Endodermal cell (in vitro differentiated cells): Measurements from ENCODE around the gene LRIT1. TPM values are rescaled to one million over a fixed set of nuclear protein-coding genes. Genes with fewer than 3 reads are reported as not detected.

Experiments
- DNase-seq: peaks from one replicate; pipeline ENCODE4 v3.0.0-alpha.2; 2017
- H3K27ac ChIP-seq: 2 replicates; pipeline ENCODE4 v1.5.1; 2013; ENCODE audit warnings: mild to moderate bottlenecking, low read depth, low read length, moderate library complexity
- H3K27me3 ChIP-seq: 2 replicates; pipeline ENCODE4 v1.6.1; 2013; ENCODE audit warnings: mild to moderate bottlenecking, low read length, moderate library complexity; ENCODE audit not compliant: insufficient read depth, control insufficient read depth, poor library complexity, severe bottlenecking
- H3K36me3 ChIP-seq: 2 replicates; pipeline ENCODE4 v1.7.0; 2013; ENCODE audit warnings: mild to moderate bottlenecking, low read length, moderate library complexity; ENCODE audit not compliant: control insufficient read depth, insufficient read depth
- H3K4me1 ChIP-seq: one replicate; pipeline ENCODE4 v1.7.0; 2013; ENCODE audit warnings: low read length; ENCODE audit not compliant: control insufficient read depth, insufficient read depth
- H3K4me3 ChIP-seq: 2 replicates; pipeline ENCODE4 v1.5.1; 2013; ENCODE audit warnings: mild to moderate bottlenecking, low read length, moderate library complexity
- H3K9ac ChIP-seq: 2 replicates; pipeline ENCODE4 v1.6.1; 2013; ENCODE audit warnings: mild to moderate bottlenecking, low read length, moderate library complexity; ENCODE audit not compliant: poor library complexity, severe bottlenecking; ENCODE audit errors: extremely low read depth
- H3K9me3 ChIP-seq: 2 replicates; pipeline ENCODE4 v1.6.1; 2013; ENCODE audit warnings: mild to moderate bottlenecking, low read length, moderate library complexity; ENCODE audit not compliant: control insufficient read depth
- H3K27ac Mint-ChIP-seq: 2 replicates; pipeline ENCODE4 v1.8.0; 2020; ENCODE audit warnings: mixed read lengths
- H3K27me3 Mint-ChIP-seq: 2 replicates; pipeline ENCODE4 v1.8.0; 2021; ENCODE audit warnings: mild to moderate bottlenecking, mixed read lengths; ENCODE audit not compliant: insufficient read depth
- H3K36me3 Mint-ChIP-seq: 2 replicates; pipeline ENCODE4 v1.8.0; 2020; ENCODE audit warnings: low read depth, mixed read lengths
- H3K4me1 Mint-ChIP-seq: 2 replicates; pipeline ENCODE4 v1.8.0; 2020; ENCODE audit warnings: mixed read lengths
- H3K4me3 Mint-ChIP-seq: 2 replicates; pipeline ENCODE4 v1.8.0; 2020; ENCODE audit warnings: mild to moderate bottlenecking, moderate library complexity, mixed read lengths
- H3K9me3 Mint-ChIP-seq: 2 replicates; pipeline ENCODE4 v1.8.0; 2020; ENCODE audit warnings: mild to moderate bottlenecking, mixed read lengths
- CTCF ChIP-seq: fragments of 200-600 bp; sonication (generic); conservative IDR thresholded peaks from 2 replicates; pipeline ENCODE4 v1.5.0; 2021; ENCODE audit warnings: antibody characterized with exemption, mild to moderate bottlenecking
- WGBS, 2 experiments: methylation state at CpG; one replicate each; pipeline versions ENCODE4 v1.1.5 to v1.1.7; 2013; ENCODE audit warnings: missing lambda C conversion rate in 2 of 2, mixed read lengths in 1 of 2; ENCODE audit not compliant: insufficient coverage in 1 of 2, insufficient read length in 1 of 2; 5-methylcytosine and 5-hydroxymethylcytosine counted together
- total RNA-seq, 2 donors: library from RNA; stranded (reverse); fragmentation: NEBNext Ultra II Directional in 1 of 2; extraction: Animal tissue kit (Norgen Biotek cat#: 25700) in 1 of 2; gene quantifications; 2 replicates in 1 of 2; 3 replicates in 1 of 2; pipeline ENCODE4 v1.2.1, GENCODE V29; 2021

Gene LRIT1
- total RNA-seq, 2 donors from 2014 or later = 0.11 TPM; not detected in 1

DNA sequence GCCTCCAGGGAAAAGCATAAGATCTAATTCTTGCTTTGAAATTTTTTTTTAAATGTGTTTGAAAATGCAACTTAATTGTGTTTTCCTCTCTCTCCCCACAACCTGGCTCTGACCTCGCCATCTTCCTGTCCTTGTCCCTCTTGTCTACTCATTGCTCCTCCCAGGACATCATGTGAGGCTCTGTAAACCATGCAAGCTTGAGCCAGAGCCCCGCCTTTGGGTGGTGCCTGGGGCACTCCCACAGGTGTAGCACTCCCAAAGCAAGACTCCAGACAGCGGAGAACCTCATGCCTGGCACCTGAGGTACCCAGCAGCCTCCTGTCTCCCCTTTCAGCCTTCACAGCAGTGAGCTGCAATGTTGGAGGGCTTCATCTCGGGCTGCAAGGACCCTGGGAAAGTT, 56.8 kb downstream of the LRIT1 start:
- Histone ChIP-seq H3K4me1 (no peaks in the 10 kb centered on the region), H3K27ac (no peak overlapping the region), H3K9me3 (no peaks in the 10 kb centered on the region), H3K27me3 (peaks cover 19% of the 10 kb centered on the region), H3K9ac (no peak overlapping the region), H3K36me3 (no peaks in the 10 kb centered on the region), H3K4me3 (no peak overlapping the region)
- Mint-ChIP-seq H3K4me3 (no peak overlapping the region), H3K27ac (no peak overlapping the region), H3K4me1 (no peaks in the 10 kb centered on the region), H3K27me3 (peaks cover 9% of the 10 kb centered on the region), H3K36me3 (no peaks in the 10 kb centered on the region), H3K9me3 (peaks cover 19% of the 10 kb centered on the region)
- 82 to 84% methylated on average over 2 to 4 of the region's 4 CpGs for WGBS, 2 experiments
- DNase-seq = no peak
- TF ChIP-seq CTCF = no peak

DNA sequence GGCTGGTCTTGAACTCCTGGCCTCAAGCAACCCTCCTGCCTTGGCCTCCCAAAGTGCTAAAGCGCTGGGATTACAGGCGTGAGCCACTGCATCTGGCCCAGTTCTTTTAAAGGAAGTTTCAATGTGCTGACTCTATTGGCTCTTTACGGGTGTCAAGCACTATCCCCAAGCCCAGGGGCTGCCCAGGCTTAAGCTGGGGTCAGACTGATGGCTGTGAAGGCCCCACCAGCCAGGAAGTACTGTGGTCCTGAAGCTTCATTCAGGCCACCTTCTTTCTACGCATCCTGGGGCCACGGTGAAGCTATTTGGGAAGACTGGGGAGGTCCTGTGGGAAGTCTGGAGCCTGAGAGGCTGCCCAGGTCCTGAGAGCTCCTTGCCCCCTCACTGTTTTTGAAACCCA, 59.7 kb downstream of the LRIT1 start:
- WGBS, 2 experiments = 93 to 100% methylated on average over 4 to 5 of the region's 5 CpGs
- H3K36me3 ChIP-seq = no peaks in the 10 kb centered on the region
- no peak overlapping the region for H3K9ac ChIP-seq
- H3K27ac Mint-ChIP-seq = no peak overlapping the region
- no peak overlapping the region for H3K27ac ChIP-seq
- DNase-seq = no peak
- no peaks in the 10 kb centered on the region for H3K9me3 ChIP-seq
- no peak for TF ChIP-seq CTCF
- H3K36me3 Mint-ChIP-seq = no peaks in the 10 kb centered on the region
- H3K9me3 Mint-ChIP-seq = peaks cover 19% of the 10 kb centered on the region
- H3K4me1 ChIP-seq = no peaks in the 10 kb centered on the region
- no peak overlapping the region for H3K4me3 ChIP-seq
- peaks cover 9% of the 10 kb centered on the region for H3K27me3 Mint-ChIP-seq
- H3K4me3 Mint-ChIP-seq = no peak overlapping the region
- H3K4me1 Mint-ChIP-seq = no peaks in the 10 kb centered on the region
- H3K27me3 ChIP-seq = peaks cover 3% of the 10 kb centered on the region

Other genes with a start within 250 kb of the LRIT1 start
- gene GHITM, start 102.0 kb downstream of the LRIT1 start, total RNA-seq = 10 to 100 TPM; 84.5 to 85.8 TPM
- not detected for gene GPR15LG, start 67.7 kb downstream of the LRIT1 start, total RNA-seq
- gene CDHR1, start 47.0 kb downstream of the LRIT1 start, total RNA-seq = 1 to 10 TPM in 1 of 2 donors, under 1 TPM in 1; 0.77 to 4.1 TPM
- gene LRIT2, start 16.0 kb downstream of the LRIT1 start, total RNA-seq = not detected
- not detected for gene RGR, start 3.5 kb upstream of the LRIT1 start, total RNA-seq
- 10 to 100 TPM; 29.8 to 38.8 TPM for gene CCSER2, start 87.0 kb upstream of the LRIT1 start, total RNA-seq